ENCODE data around the gene KRTAP5-8. TPM values are rescaled to one million over a fixed set of nuclear protein-coding genes. Genes with fewer than 3 reads are reported as not detected.

The KRTAP5-8 gene
- total RNA-seq, 1 experiment from 2014 or later, result not detected

DNA sequence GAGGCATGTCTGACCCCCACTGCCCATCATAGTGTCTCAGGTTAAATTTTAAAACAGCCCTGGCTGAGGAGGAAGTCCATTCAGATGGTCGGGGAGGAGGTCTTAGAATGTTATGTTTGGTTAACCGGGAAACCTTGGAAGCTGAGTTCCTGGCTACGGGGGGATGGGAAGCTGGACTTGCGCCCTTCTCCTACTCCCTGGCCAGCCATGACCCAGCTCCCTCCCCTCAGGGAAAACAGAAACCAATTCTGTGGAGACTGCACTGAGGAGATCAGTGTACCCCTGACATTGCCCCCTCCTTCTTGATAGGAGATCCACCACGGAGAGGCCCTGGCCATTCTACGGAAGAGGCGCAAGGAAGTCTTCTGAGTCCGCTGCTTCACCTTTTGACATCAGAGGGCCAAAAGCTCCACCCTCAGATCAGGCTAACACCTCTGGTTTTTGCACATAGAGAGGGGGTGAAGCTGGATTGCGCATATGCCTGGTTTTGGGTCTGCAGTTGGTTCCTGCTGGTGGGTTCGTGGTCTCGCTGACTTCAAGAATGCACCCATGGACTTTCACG is 7.7 kb downstream of the KRTAP5-8 start:
- H3K4me3 Mint-ChIP-seq, result no peak overlapping the region
- peaks cover 56% of the 10 kb centered on the region for H3K27me3 Mint-ChIP-seq (ENCODE audit: low read depth)

More for the DNA sequence above, 7.7 kb downstream of the KRTAP5-8 start:
- Histone ChIP-seq H3K4me2 (ENCODE audit: insufficient read depth, insufficient read length, low read length) (no peak overlapping the region), H3K9ac (ENCODE audit: extremely low read depth, insufficient read length, low read length) (no peak overlapping the region), H3K23me2 (ENCODE audit: insufficient read length, low read depth, low read length, poor library complexity, severe bottlenecking) (no peaks in the 10 kb centered on the region), H2BK120ac (ENCODE audit: low read depth, low read length, poor library complexity, severe bottlenecking) (no peak overlapping the region), H3K4ac (ENCODE audit: low read depth, low read length) (no peak overlapping the region), H3K79me2 (ENCODE audit: insufficient read depth, low read length) (no peaks in the 10 kb centered on the region), H3K27ac (ENCODE audit: insufficient read length, low read depth, low read length) (no peak overlapping the region), H3K14ac (ENCODE audit: insufficient read depth, low read length) (no peak overlapping the region), H2BK20ac (ENCODE audit: low read depth, low read length, poor library complexity, severe bottlenecking) (no peak overlapping the region), H4K91ac (ENCODE audit: insufficient read length, low read depth, low read length) (no peak overlapping the region), H3K79me1 (ENCODE audit: insufficient read depth, low read depth, low read length, poor library complexity, severe bottlenecking) (no peaks in the 10 kb centered on the region), H3K23ac (ENCODE audit: insufficient read length, low read depth, low read length) (no peak overlapping the region), H4K8ac (replicated peaks; ENCODE audit: insufficient read length, low read depth, low read length) (no peak overlapping the region), H3K4me1 (ENCODE audit: insufficient read depth, low read length) (no peaks in the 10 kb centered on the region), H3K18ac (ENCODE audit: insufficient read length, low read depth, low read length) (no peak overlapping the region), H3K9me3 (ENCODE audit: control insufficient read depth, low read depth, low read length) (no peaks in the 10 kb centered on the region), H2BK15ac (ENCODE audit: low read depth, low read length) (no peak overlapping the region), H2BK5ac (ENCODE audit: insufficient read length, low read length) (no peak overlapping the region), H2AFZ (ENCODE audit: low read length) (no peak overlapping the region), H3T11ph (ENCODE audit: low read length) (no peak overlapping the region), H2BK12ac (ENCODE audit: insufficient read length, low read depth, low read length) (no peak overlapping the region), H4K20me1 (ENCODE audit: control insufficient read depth, insufficient read depth, insufficient read length) (no peaks in the 10 kb centered on the region), H4K5ac (ENCODE audit: insufficient read length, low read depth, low read length) (no peak overlapping the region), H3K27me3 (ENCODE audit: insufficient read depth, low read length) (no peaks in the 10 kb centered on the region), H3K56ac (ENCODE audit: insufficient read length, low read depth, low read length) (no peak overlapping the region), H2AK5ac (ENCODE audit: insufficient read length, low read length) (no peak overlapping the region)
- DNase-seq, result no peak
- TF ChIP-seq, protein P1, sequence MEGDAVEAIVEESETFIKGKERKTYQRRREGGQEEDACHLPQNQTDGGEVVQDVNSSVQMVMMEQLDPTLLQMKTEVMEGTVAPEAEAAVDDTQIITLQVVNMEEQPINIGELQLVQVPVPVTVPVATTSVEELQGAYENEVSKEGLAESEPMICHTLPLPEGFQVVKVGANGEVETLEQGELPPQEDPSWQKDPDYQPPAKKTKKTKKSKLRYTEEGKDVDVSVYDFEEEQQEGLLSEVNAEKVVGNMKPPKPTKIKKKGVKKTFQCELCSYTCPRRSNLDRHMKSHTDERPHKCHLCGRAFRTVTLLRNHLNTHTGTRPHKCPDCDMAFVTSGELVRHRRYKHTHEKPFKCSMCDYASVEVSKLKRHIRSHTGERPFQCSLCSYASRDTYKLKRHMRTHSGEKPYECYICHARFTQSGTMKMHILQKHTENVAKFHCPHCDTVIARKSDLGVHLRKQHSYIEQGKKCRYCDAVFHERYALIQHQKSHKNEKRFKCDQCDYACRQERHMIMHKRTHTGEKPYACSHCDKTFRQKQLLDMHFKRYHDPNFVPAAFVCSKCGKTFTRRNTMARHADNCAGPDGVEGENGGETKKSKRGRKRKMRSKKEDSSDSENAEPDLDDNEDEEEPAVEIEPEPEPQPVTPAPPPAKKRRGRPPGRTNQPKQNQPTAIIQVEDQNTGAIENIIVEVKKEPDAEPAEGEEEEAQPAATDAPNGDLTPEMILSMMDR (conservative IDR thresholded peaks at IDR 0.05), result no peak
- no peak overlapping the region for H3K27ac Mint-ChIP-seq
- no CpG with 5 or more reads among the region's 12 CpGs for WGBS (ENCODE audit: extremely low coverage, insufficient read length, low lambda C conversion rate)
- peaks cover 5 to 24% (median 12%) of the 10 kb centered on the region in 3 experiments; a peak in 6 of 7 replicates for H3K36me3 Mint-ChIP-seq (ENCODE audit: insufficient read depth in 1 of 3, low read depth in 3 of 3)
- peaks cover 14 to 16% of the 10 kb centered on the region in 2 experiments for H3K9me3 Mint-ChIP-seq
- peaks cover 27 to 28% of the 10 kb centered on the region in 2 experiments for H3K4me1 Mint-ChIP-seq

Data from H9 (cell line).